OCI-LY1 (cell line): ENCODE results near the gene IL33.

Experiments
- EZH2 ChIP-seq: fragments of 200-600 bp; sonication (generic), shearing (Covaris generic); IDR thresholded peaks from 2 replicates; pipeline ENCODE4 v1.8.0; 2017; ENCODE audit warnings: borderline replicate concordance, mixed run types, mild to moderate bottlenecking, antibody characterized with exemption, low read length, moderate library complexity, mixed read lengths
- TF ChIP-seq, protein P1 (sequence below): fragments of 200-600 bp; sonication (generic), shearing (Covaris generic); IDR thresholded peaks from 2 replicates; pipeline ENCODE4 v1.5.1; 2017; ENCODE audit warnings: mild to moderate bottlenecking, antibody characterized with exemption, low read length, moderate library complexity, mixed read lengths

DNA sequence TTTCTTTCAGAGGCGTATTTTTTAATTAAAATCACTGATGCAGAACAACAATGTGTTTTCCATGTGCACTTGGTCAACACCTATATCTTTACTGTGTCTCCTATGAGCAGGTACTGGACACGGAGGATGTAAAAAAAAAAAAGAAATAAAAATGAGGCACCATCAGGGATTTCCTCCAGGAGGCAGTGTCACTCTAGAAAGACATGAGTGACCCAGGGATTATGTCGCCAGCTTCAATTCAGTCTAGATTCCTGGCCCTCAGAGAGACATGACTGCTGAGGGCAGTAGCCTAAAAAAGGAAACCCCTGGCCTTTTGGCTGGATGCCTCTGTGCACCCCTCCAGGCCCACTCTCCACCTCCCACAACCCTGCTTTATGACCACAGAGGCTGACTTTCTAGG, 18.3 kb upstream of the IL33 start:
- TF ChIP-seq, protein P1, sequence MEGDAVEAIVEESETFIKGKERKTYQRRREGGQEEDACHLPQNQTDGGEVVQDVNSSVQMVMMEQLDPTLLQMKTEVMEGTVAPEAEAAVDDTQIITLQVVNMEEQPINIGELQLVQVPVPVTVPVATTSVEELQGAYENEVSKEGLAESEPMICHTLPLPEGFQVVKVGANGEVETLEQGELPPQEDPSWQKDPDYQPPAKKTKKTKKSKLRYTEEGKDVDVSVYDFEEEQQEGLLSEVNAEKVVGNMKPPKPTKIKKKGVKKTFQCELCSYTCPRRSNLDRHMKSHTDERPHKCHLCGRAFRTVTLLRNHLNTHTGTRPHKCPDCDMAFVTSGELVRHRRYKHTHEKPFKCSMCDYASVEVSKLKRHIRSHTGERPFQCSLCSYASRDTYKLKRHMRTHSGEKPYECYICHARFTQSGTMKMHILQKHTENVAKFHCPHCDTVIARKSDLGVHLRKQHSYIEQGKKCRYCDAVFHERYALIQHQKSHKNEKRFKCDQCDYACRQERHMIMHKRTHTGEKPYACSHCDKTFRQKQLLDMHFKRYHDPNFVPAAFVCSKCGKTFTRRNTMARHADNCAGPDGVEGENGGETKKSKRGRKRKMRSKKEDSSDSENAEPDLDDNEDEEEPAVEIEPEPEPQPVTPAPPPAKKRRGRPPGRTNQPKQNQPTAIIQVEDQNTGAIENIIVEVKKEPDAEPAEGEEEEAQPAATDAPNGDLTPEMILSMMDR = peak; percentile 42
- no peak for TF ChIP-seq EZH2
